ENCODE data around the gene HIPK2.

HIPK2 gene

GRCh38 chr7:139639563-139639962, 138.2 kb downstream of the HIPK2 start:
- H3K27ac ChIP-seq = no peak overlapping the region
- no peak overlapping the region for H3K4me3 ChIP-seq (IDR thresholded peaks at IDR 0.05; ENCODE audit: insufficient read depth, low read depth, low read length)
- no peaks in the 10 kb centered on the region for H3K27me3 ChIP-seq (ENCODE audit: insufficient read depth, low read depth)
- no peaks in the 10 kb centered on the region for H3K79me2 ChIP-seq (ENCODE audit: insufficient read depth, low read depth)
- H3K36me3 ChIP-seq (ENCODE audit: insufficient read depth) = no peaks in the 10 kb centered on the region
- H3K9ac ChIP-seq = no peak overlapping the region
- no peak overlapping the region for H2AFZ ChIP-seq (ENCODE audit: low read depth)
- H3K4me1 ChIP-seq (ENCODE audit: low read depth, poor library complexity, severe bottlenecking) = no peaks in the 10 kb centered on the region
- no peak for TF ChIP-seq CTCF (conservative IDR thresholded peaks at IDR 0.05; ENCODE audit: low read depth, low read length)
- H4K20me1 ChIP-seq (ENCODE audit: insufficient read depth) = no peaks in the 10 kb centered on the region
- H3K4me2 ChIP-seq = no peak overlapping the region

- no peak overlapping the region for H2AFZ ChIP-seq (ENCODE audit: low read depth)
- no peaks in the 10 kb centered on the region for H3K36me3 ChIP-seq (ENCODE audit: insufficient read depth)
- H4K20me1 ChIP-seq (ENCODE audit: insufficient read depth) = no peaks in the 10 kb centered on the region
- H3K4me2 ChIP-seq = no peak overlapping the region
- no peak for TF ChIP-seq CTCF (conservative IDR thresholded peaks at IDR 0.05; ENCODE audit: low read depth, low read length)
- no peaks in the 10 kb centered on the region for H3K79me2 ChIP-seq (ENCODE audit: insufficient read depth, low read depth)
- H3K27ac ChIP-seq = no peak overlapping the region
- H3K4me1 ChIP-seq (ENCODE audit: low read depth, poor library complexity, severe bottlenecking) = no peaks in the 10 kb centered on the region
- no peak overlapping the region for H3K9ac ChIP-seq
- H3K27me3 ChIP-seq (ENCODE audit: insufficient read depth, low read depth) = no peaks in the 10 kb centered on the region
- no peak overlapping the region for H3K4me3 ChIP-seq (IDR thresholded peaks at IDR 0.05; ENCODE audit: insufficient read depth, low read depth, low read length)
Measured at GRCh38 chr7:139635526-139636302, 142.1 kb downstream of the HIPK2 start.

- H3K36me3 ChIP-seq (ENCODE audit: insufficient read depth) = no peaks in the 10 kb centered on the region; the same call in 1 of the 2 replicates
- H4K20me1 ChIP-seq (ENCODE audit: insufficient read depth) = no peaks in the 10 kb centered on the region
- H3K79me2 ChIP-seq (ENCODE audit: insufficient read depth, low read depth) = no peaks in the 10 kb centered on the region
Measured at GRCh38 chr7:139634087-139634486, 143.7 kb downstream of the HIPK2 start.

GRCh38 chr7:139631520-139632031, 146.2 kb downstream of the HIPK2 start:
- Histone ChIP-seq H4K20me1 (ENCODE audit: insufficient read depth) (no peaks in the 10 kb centered on the region), H3K4me1 (ENCODE audit: low read depth, poor library complexity, severe bottlenecking) (peaks cover 10% of the 10 kb centered on the region), H3K27ac (no peak overlapping the region), H3K9ac (no peak overlapping the region), H2AFZ (ENCODE audit: low read depth) (no peak overlapping the region), H3K79me2 (ENCODE audit: insufficient read depth, low read depth) (no peaks in the 10 kb centered on the region), H3K4me3 (IDR thresholded peaks at IDR 0.05; ENCODE audit: insufficient read depth, low read depth, low read length) (no peak overlapping the region), H3K4me2 (no peak overlapping the region), H3K36me3 (ENCODE audit: insufficient read depth) (no peaks in the 10 kb centered on the region; the same call in 1 of the 2 replicates), H3K27me3 (ENCODE audit: insufficient read depth, low read depth) (no peaks in the 10 kb centered on the region)
- no peak for TF ChIP-seq CTCF (conservative IDR thresholded peaks at IDR 0.05; ENCODE audit: low read depth, low read length)

More at GRCh38 chr7:139634087-139634486, 143.7 kb downstream of the HIPK2 start:
- Histone ChIP-seq H3K9ac (no peak overlapping the region), H3K4me3 (IDR thresholded peaks at IDR 0.05; ENCODE audit: insufficient read depth, low read depth, low read length) (no peak overlapping the region), H3K27ac (no peak overlapping the region), H2AFZ (ENCODE audit: low read depth) (no peak overlapping the region), H3K4me2 (no peak overlapping the region), H3K4me1 (ENCODE audit: low read depth, poor library complexity, severe bottlenecking) (no peaks in the 10 kb centered on the region), H3K27me3 (ENCODE audit: insufficient read depth, low read depth) (no peaks in the 10 kb centered on the region)
- TF ChIP-seq CTCF (conservative IDR thresholded peaks at IDR 0.05; ENCODE audit: low read depth, low read length) = no peak

Data from KMS-11 (cell line).